ENCODE results near the gene STK32C.

STK32C gene

GRCh38 chr10:132185601-132186487 is 121.9 kb downstream of the STK32C start:
- DNase-seq (ENCODE audit: low read depth, low spot score): no peak

DNA sequence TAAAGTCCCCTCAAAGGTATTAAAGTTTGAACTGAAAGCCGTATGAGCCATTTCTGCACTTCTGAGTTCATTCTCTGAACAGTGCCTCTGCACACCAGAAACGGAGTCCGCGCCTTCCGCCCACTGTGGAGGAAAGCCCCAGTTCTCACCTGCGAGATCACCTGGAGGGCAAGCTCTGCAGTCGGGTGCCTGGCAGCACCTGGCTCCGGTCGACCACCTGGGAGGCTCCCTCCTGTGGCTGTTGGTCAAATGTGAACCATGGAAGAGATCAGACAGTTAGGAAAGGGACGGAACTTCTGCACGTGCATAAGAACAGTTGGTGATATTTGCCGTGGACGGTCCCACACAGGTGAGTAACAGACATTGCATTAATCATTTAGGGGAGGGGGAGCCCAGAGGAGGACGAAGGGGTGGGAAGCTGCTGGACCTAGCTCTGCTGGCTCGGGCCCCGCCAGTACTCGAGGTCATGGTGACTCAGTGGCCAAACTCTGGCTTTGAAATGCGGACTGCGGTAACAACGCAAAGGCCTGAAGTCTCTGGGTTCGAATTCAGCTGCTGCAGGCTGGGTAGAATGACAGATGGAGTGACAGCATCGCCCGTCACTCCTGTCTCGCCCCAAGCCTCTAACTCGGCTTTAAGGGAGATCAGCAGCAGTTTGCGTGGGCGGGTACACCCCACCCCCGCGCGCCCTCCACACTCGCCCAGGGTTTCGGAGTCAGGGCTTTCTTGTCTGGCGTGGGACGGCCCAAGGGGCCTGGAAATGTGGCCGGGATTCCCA is 122.7 kb downstream of the STK32C start:
- DNase-seq (ENCODE audit: low read depth, low spot score): no peak

- no peak for DNase-seq (ENCODE audit: low read depth, low spot score)
Measured at GRCh38 chr10:132183046-132183445, 124.7 kb downstream of the STK32C start.

DNA sequence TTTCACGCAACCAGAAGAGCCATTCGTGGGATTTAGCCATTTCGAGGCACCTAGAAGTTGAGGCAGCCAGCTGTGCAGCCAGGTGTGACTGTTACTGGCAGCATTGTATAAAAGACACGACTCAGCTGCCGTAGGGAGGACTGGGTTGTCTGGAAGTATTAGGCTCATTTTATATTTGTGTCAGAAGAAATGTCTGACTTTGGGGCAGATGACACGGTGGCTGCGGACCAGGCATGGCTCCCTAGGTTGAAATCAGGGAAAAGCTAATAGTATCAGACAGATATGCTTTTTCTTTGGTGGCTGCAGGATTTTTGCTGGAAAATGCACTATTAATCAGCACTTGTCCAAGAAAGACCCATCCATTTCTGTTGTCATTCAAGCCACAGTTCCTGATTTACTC is 125.2 kb downstream of the STK32C start:
- no peak for DNase-seq (ENCODE audit: low read depth, low spot score)

DNA sequence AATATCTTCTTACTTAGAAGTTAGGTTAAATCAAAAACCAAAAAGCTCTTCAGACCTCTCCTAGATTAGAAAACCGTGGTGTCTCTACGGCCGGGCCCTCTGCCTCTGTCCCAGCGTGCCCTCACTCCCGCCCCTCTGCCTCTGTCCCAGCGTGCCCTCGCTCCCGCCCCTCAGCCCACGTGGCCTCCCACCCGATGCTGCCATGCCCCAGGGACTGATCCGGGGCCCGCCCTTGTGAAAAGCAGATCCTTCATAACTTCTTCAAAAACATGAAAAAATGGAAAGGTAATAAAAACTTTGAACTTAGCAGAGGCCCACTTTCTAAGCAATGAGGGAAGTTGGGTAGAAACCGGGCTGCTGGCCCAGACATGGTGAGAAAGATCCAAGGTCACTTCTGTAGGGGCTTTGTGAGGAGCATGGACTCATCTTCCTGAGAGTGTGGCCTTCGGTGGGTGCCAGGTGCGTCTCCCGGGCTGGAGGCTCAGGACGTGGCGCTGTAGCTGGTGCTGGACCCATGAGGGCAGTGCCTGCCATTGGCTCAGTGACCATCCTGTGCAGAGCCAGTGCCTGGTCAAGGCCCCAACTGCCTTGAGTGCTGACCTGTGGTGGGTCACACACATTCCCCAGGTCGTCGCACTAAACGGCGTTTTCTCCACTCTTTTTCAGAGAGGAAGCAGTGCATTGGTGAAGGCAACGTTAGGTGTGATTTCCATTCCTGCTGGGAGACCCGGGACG is 125.9 kb downstream of the STK32C start:
- DNase-seq (ENCODE audit: low read depth, low spot score): no peak

DNA sequence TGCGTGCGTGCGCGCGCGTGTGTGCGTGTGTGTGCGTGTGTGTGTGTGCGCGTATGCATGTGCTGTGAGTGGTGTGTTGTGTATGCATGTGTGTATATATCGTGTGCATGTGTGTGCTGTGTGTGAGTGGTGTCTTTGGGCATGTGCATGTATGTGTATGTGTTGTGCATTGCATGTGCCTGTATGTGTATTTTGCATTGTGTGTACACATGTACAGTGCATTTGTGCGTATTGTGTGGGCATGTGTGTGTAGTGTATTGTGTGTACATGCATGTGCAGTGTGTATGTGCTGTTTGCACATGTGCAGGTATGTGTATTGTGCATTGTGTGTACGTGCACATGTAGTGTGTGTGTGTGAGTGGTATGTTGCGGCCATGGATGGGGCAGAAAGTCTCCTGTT is 127.0 kb downstream of the STK32C start:
- no peak for DNase-seq (ENCODE audit: low read depth, low spot score)

GRCh38 chr10:132179551-132180392 is 128.0 kb downstream of the STK32C start:
- no peak for DNase-seq (ENCODE audit: low read depth, low spot score)

GRCh38 chr10:132178672-132179545 is 128.8 kb downstream of the STK32C start:
- no peak for DNase-seq (ENCODE audit: low read depth, low spot score)

GRCh38 chr10:132178046-132178445 is 129.7 kb downstream of the STK32C start:
- no peak for DNase-seq (ENCODE audit: low read depth, low spot score)

- no peak for DNase-seq (ENCODE audit: low read depth, low spot score)
Measured at GRCh38 chr10:132176623-132177500, 130.9 kb downstream of the STK32C start.

GRCh38 chr10:132175907-132176581 is 131.7 kb downstream of the STK32C start:
- DNase-seq (ENCODE audit: low read depth, low spot score): no peak

- no peak for DNase-seq (ENCODE audit: low read depth, low spot score)
Measured at GRCh38 chr10:132175408-132175807, 132.3 kb downstream of the STK32C start.

DNA sequence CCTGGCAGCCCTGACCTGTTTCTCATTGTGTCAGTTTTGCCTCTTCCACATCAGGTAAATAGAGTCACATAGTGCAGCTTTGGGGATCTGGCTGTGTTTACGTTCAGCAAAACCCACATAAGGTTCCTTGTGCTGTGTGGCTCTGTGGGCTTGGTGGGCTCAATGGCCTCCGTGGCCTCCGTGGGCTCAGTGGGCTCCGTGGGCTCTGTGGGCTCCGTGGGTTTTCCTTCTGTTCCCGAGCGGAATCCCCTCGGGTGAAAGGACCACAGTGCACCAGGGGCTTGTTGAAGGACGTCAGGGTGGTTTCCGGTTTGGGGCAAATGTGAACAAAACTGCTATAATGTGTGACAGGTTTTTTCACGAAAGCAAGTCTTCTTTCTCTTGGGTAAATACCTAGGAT is 133.5 kb downstream of the STK32C start:
- no peak for DNase-seq (ENCODE audit: low read depth, low spot score)

- no peak for DNase-seq (ENCODE audit: low read depth, low spot score)
Measured at GRCh38 chr10:132173185-132173584, 134.6 kb downstream of the STK32C start.

DNA sequence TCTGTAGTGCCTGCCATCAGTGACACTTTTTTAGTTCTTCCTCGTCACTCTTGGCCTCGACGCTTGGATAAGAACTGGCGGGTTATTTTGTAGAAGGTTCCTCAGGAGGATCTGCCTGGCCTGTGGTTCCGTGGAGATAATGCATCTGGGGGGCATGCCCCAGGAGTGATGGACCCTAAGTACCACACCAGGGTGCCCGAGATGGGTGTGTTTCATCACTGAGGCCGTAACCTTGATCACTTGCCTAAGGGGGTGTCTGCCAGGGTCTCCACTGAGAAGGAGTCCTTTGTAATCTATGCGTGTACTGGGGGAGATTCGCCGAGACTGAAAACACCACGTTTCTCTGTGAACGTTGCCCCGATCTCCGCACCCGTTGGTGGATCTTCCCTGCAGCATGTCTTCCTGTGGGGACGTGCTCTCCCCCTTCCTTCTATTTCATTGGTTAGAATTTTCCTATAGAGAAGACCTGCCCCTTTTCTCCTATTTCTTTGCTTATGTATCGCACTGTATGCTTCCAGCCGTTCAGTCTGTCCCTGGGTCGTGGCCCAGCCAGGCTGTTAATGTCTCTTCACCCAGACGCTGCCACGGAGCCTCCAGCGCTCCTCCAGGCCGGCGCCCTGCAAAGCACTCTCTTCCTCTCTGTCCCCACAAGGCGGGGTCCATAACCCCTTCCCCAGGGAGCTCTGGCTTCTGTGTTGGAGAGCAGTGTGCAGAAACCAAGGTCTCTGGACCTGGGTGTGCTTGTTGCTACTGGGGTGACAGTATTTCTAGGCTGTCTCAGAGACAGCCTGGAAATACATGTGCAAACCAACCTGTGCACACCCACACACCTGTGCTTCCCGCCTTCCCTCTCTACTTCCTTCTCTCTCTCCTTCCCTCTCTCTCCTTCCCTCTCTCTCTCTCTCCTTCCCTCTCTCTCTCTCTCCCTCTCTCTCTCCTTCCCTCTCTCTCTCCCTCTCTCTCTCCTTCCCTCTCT is 135.4 kb downstream of the STK32C start:
- DNase-seq (ENCODE audit: low read depth, low spot score): no peak

DNA sequence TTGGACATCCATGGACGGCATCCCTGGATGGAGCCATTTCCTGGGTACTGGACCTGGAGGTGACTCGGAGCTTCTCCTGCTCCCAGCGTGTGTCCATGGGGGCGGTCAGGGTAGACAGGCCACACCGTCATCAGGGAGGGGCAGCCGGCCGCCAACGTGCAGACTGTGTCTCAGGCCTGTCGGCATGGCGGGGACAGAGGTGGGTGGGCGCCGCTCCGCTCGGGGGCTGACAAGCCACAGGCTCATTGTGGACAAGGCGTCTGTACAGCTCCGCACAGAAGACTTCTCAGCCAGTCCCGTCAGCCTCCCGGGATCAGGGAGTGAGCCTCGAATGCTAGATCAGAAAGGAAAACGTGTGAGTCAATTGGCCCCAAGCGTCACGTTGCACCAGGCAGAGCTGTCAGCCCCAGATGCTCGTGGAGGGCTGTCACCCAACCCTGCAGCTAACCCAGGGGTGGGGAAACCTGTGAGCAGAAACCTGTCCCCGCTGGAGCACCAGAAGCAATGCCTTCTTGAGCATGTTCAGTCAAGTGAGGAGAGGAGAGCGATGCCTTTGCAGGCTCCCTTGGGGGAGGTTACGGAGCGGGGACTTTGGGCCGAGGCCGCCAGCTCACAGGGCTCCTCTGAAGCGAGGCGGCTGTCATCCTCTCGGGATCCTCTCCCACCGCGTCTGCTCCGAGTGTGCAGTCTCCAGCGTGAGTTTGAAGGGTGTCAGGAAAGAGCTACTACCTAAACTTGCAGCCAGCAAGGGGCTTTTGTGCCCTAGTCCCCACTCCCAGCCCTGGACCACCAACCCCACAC is 137.0 kb downstream of the STK32C start:
- no peak for DNase-seq (ENCODE audit: low read depth, low spot score)
